Ectodermal cell (in vitro differentiated cells): ENCODE measurements around the gene KCNV2.

ENCODE experiments used
- H3K27ac ChIP-seq: 2 replicates; pipeline ENCODE4 v1.7.0; 2013; ENCODE audit warnings: mild to moderate bottlenecking, low read depth, low read length; ENCODE audit not compliant: insufficient read depth, poor library complexity, severe bottlenecking
- H3K27me3 ChIP-seq: 2 replicates; pipeline ENCODE4 v1.7.0; 2013; ENCODE audit warnings: mild to moderate bottlenecking, low read length; ENCODE audit not compliant: insufficient read depth, control insufficient read depth, poor library complexity, severe bottlenecking
- H3K36me3 ChIP-seq: one replicate; pipeline ENCODE4 v1.7.0; 2013; ENCODE audit warnings: low read length; ENCODE audit not compliant: control insufficient read depth, insufficient read depth
- H3K4me1 ChIP-seq: one replicate; pipeline ENCODE4 v1.7.0; 2013; ENCODE audit warnings: low read length; ENCODE audit not compliant: control insufficient read depth, insufficient read depth
- H3K4me3 ChIP-seq: 2 replicates; pipeline ENCODE4 v1.7.0; 2013; ENCODE audit warnings: low read depth, low read length, control low read depth; ENCODE audit not compliant: insufficient read depth
- H3K9me3 ChIP-seq: 2 replicates; pipeline ENCODE4 v1.7.0; 2013; ENCODE audit warnings: mild to moderate bottlenecking, low read length, moderate library complexity; ENCODE audit not compliant: control insufficient read depth
- WGBS, 2 experiments: methylation state at CpG; one replicate each; pipeline ENCODE4 v1.1.7; 2013; ENCODE audit warnings: missing lambda C conversion rate in 2 of 2; 5-methylcytosine and 5-hydroxymethylcytosine counted together

Gene KCNV2

DNA sequence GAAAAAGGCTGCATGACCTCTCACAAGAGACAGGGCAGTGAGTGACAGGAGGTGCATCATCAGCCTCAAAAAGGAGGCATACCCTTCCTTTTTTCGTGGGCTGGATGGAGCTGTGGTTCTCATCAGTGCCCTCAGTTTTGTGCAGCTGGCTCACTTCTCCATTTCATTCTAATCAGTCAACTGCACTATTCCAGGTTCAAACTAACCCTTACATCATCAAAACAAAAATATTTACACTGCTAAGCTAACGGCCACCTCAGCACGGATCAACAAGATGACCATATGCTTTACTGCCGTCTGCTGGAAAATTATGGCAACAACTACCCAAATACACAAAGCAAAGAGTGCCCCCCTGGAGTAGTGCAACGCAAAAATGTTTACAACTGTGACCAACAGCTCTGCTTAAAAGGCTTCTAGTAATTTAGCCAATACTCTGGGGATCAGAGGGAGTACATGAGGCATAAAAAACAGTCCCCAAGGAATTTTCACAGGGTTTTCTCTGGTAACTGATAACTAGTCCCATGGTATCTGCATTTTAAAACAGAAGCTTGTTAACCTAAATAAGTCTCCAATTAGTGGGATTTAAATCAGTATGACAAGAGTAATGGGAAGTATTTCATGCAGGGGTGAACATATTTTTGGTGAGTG is 10.8 kb downstream of the KCNV2 start:
- Histone ChIP-seq H3K27ac (no peak overlapping the region), H3K9me3 (no peaks in the 10 kb centered on the region), H3K36me3 (no peaks in the 10 kb centered on the region), H3K4me3 (no peak overlapping the region), H3K27me3 (no peaks in the 10 kb centered on the region), H3K4me1 (no peaks in the 10 kb centered on the region)
- 66 to 71% methylated on average over 5 of the region's 5 CpGs for WGBS, 2 experiments

- Histone ChIP-seq H3K9me3 (no peaks in the 10 kb centered on the region), H3K27ac (no peak overlapping the region), H3K4me1 (no peaks in the 10 kb centered on the region), H3K27me3 (no peaks in the 10 kb centered on the region), H3K4me3 (no peak overlapping the region), H3K36me3 (no peaks in the 10 kb centered on the region)
- WGBS, 2 experiments, result 89 to 94% methylated on average over 5 of the region's 5 CpGs
Measured at GRCh38 chr9:2729003-2729402, 11.7 kb downstream of the KCNV2 start.

DNA sequence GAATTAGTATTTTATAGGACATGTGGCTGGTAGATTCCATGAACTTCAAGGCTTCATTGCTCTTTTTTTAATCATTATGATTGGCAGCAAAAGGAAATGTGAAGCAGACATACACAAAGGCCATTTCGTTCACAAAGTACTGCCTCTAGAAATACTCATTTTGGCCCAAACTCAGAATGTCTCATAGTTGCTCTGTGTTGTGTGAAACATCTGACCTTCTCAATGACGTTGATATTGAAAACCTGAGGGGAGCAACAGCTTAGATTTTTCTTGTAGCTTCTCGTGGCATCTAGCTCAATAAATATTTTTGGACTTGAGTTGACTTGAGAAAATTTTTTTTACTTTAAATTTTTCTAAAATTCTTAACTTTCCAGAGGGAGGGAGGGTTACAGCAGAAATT is 12.4 kb downstream of the KCNV2 start:
- H3K36me3 ChIP-seq, result no peaks in the 10 kb centered on the region
- WGBS, 2 experiments, result 93 to 96% methylated on average over 3 of the region's 3 CpGs
- no peak overlapping the region for H3K4me3 ChIP-seq
- no peaks in the 10 kb centered on the region for H3K9me3 ChIP-seq
- no peak overlapping the region for H3K27ac ChIP-seq
- no peaks in the 10 kb centered on the region for H3K27me3 ChIP-seq
- H3K4me1 ChIP-seq, result no peaks in the 10 kb centered on the region

DNA sequence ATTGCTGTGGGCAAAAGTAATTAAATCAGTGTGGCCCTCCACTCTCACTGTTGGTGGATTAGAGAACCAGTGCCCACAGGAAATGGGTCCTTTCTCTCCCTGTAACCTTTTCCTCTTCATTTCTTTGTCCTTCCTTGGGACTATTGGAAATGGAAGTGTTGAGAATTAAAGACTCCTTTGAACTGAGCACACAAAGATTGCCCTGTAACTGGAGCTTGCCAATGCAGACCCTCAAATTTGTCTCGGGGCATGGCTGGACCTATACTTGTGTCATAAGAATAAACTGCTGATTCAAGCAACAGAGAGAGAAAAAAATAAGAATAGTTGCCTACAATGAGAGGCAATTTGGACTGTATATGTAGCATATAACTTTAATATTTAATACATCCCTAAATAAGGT is 13.7 kb downstream of the KCNV2 start:
- no peaks in the 10 kb centered on the region for H3K9me3 ChIP-seq
- no peaks in the 10 kb centered on the region for H3K4me1 ChIP-seq
- H3K36me3 ChIP-seq, result no peaks in the 10 kb centered on the region
- no peaks in the 10 kb centered on the region for H3K27me3 ChIP-seq
- WGBS, 2 experiments, result 91 to 100% methylated on average over 1 of the region's 1 CpG
- no peak overlapping the region for H3K27ac ChIP-seq
- no peak overlapping the region for H3K4me3 ChIP-seq

DNA sequence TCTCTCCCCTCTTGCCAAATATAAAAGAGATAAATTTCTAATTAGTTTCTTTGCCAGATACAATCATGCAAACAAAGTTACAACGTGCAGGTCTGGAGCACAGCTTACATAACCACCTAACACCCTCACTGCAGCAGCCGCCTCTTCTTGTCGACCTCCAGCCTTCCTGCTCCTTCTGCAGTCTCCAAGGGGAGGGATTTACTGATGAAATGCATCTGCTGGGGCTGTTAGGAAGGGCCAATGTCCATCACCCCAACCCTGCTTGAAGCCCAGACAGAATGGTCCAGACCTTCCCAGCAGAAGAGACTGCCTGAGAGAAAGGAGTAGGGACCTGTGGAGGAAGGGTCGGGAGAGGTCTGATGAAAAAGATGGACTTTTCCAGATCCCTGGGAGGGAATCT is 15.2 kb downstream of the KCNV2 start:
- Histone ChIP-seq H3K27me3 (no peaks in the 10 kb centered on the region), H3K9me3 (no peaks in the 10 kb centered on the region), H3K4me3 (no peak overlapping the region), H3K27ac (no peak overlapping the region), H3K36me3 (no peaks in the 10 kb centered on the region), H3K4me1 (no peaks in the 10 kb centered on the region)
- WGBS, 2 experiments, result 87 to 95% methylated on average over 2 to 4 of the region's 4 CpGs

DNA sequence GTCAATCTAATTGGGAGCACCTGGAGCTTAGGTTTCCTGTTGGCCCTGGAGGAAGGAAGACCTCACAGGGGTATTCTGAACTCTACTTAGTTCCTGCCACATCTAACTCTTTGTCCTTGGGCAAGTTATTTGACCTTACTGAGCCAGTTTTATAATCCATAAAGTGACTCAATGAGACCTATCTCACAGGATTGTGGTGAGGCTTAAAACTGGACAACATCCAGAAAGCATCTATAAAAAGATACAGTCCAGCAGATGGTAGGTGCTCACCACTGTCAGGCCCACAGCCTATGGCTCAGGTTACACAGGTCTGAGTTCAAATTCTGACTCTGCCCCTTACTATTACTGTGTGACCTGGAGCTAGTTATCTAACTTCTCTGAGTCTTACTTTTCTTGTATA is 23.3 kb downstream of the KCNV2 start:
- Histone ChIP-seq H3K4me1 (peaks cover 2% of the 10 kb centered on the region), H3K4me3 (no peak overlapping the region), H3K27me3 (no peaks in the 10 kb centered on the region), H3K9me3 (no peaks in the 10 kb centered on the region), H3K36me3 (no peaks in the 10 kb centered on the region), H3K27ac (no peak overlapping the region)

DNA sequence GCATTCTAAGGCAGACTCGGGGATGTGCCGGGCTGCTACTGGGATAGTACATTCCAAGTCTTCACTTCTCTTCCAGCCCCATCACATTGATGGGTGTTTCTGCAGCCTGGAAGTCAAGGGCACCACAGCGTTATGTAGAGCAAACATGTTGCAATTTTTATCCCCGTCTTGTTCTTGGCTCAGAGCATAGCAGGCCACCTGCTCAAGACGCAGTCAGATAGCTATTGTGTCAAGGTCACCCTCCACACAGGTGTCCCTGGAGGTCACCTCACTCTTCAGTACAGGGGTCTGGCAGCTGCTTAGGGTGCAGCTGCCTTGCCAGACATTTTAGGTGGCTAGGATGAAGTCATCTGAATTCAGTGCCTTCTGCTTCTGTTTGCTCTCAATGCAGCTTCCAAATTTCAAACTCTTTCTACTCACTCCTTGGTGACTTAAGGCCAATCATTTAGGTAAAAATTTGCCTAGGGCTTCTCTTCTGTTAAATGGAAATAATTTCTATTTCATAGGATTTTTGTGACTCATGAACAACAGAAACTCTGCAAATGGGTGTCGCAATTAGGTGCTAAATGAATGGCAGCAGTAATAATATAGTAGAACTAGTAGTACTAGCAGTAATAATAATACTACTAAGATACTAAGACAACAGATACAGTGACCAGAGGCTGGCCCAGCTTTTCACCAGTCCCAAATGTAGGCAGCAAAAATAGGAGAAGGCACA is 24.3 kb downstream of the KCNV2 start:
- Histone ChIP-seq H3K4me3 (no peak overlapping the region), H3K27ac (no peak overlapping the region), H3K36me3 (no peaks in the 10 kb centered on the region), H3K4me1 (peaks cover 12% of the 10 kb centered on the region), H3K9me3 (no peaks in the 10 kb centered on the region), H3K27me3 (no peaks in the 10 kb centered on the region)
- WGBS, 2 experiments, result 95 to 97% methylated on average over 5 to 6 of the region's 6 CpGs

GRCh38 chr9:2742214-2742613 is 24.9 kb downstream of the KCNV2 start:
- H3K4me3 ChIP-seq, result no peak overlapping the region
- no peaks in the 10 kb centered on the region for H3K9me3 ChIP-seq
- H3K27me3 ChIP-seq, result no peaks in the 10 kb centered on the region
- H3K36me3 ChIP-seq, result no peaks in the 10 kb centered on the region
- WGBS, 2 experiments, result 91 to 94% methylated on average over 7 of the region's 7 CpGs
- H3K4me1 ChIP-seq, result peaks cover 14% of the 10 kb centered on the region
- no peak overlapping the region for H3K27ac ChIP-seq

- Histone ChIP-seq H3K36me3 (no peaks in the 10 kb centered on the region), H3K4me3 (no peak overlapping the region), H3K27ac (no peak overlapping the region), H3K9me3 (no peaks in the 10 kb centered on the region), H3K4me1 (peaks cover 14% of the 10 kb centered on the region), H3K27me3 (no peaks in the 10 kb centered on the region)
- 95% methylated on average over 5 of the region's 5 CpGs for WGBS, 2 experiments
Measured at GRCh38 chr9:2743937-2744529, 26.7 kb downstream of the KCNV2 start.

- WGBS, 2 experiments, result 83 to 85% methylated on average over 9 of the region's 9 CpGs
- Histone ChIP-seq H3K27ac (no peak overlapping the region), H3K4me3 (no peak overlapping the region)
Measured at GRCh38 chr9:2745560-2746380, 28.5 kb downstream of the KCNV2 start.

More at GRCh38 chr9:2745560-2746380, 28.5 kb downstream of the KCNV2 start:
- Histone ChIP-seq H3K36me3 (no peaks in the 10 kb centered on the region), H3K4me1 (peaks cover 14% of the 10 kb centered on the region), H3K9me3 (no peaks in the 10 kb centered on the region), H3K27me3 (no peaks in the 10 kb centered on the region)
